Measurements from ENCODE around the gene AQP7.
"Not testable (repeated sequence)": the region's sequence is repeated elsewhere in the genome, so short reads cannot be mapped to it uniquely, and the experiment has no call there.

The AQP7 gene

GRCh38 chr9:33431420-33431819 lies 29.1 kb upstream of the AQP7 start:
- DNase-seq: no peak

GRCh38 chr9:33430942-33431341 lies 28.6 kb upstream of the AQP7 start:
- no peak for DNase-seq

DNA sequence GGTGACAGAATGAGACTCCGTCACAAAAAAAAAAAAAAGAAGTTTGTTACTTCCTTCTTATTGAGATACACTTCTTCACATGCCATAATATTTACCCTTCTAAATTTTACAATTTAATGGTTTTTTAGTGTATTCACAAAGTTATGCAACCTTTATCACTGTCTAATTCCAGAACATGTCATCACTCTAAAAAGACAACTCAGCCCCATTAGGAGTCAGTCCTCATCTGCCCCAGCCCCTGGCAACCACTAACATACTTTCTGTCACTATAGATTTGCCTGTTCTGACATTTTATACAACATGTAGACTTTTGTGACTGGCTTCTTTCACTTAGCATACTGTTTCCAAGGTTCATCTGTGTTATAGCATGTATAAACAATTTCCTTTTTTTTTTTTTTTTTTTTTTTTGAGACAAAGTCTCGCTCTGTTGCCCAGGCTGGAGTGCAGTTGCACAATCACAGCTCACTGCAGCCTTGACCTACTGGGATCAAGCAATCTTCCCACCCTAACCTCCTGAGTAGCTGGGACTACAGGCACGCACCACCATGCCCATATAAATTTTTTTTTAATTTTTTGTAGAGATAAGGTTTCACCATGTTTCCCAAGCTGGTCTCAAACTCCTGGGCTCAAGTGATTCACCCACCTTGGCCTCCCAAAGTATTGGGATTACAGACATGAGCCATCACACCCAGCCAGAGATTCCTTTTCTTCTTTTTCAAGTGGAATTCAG lies 27.1 kb upstream of the AQP7 start:
- no peak for DNase-seq

DNA sequence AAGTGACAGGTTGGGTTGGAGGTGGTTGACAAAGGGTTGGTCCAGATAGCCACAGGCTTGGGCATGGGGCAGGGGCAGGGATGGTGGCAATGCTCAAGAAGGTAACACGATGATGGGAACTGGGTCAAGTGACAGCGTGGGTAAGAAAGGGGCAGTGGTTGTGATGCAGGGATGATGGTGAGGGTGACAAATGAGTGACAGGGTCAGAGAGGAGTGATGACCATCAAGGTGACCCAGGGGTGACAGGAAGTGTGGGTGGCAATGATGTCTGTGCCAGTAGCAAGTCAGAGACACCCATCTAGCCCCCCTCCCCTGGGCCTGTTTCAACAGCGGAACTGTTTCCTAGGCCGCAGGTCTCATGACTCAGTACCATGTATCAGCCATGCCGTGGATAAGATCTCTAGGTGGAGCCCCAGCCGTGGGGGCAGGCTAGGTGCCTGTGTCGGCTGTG lies 24.5 kb upstream of the AQP7 start:
- no peak for DNase-seq

DNA sequence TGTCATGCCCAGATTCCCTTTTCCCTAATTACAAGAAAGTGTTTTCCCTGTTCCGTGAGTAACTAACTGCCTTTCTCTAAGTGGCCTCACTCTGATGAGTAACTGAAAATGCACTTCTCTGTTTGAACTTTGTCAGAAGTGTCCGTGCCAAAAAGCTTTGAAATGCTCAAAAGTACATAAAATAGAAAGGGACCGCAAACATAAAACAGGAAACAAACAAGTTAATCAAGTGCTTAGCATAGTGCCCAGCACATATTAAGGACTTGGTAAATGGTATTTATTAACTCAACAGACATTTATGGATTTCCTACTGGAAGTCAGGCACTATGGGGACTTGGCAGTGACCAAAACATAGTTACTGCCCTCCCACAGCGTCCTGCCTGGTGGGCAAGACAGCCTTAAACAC lies 22.8 kb upstream of the AQP7 start:
- no peak for DNase-seq

GRCh38 chr9:33424492-33424891 lies 22.1 kb upstream of the AQP7 start:
- DNase-seq: not testable (repeated sequence)

GRCh38 chr9:33424043-33424442 lies 21.7 kb upstream of the AQP7 start:
- not testable (repeated sequence) for DNase-seq

- DNase-seq: no peak
Measured at GRCh38 chr9:33419708-33420303, 17.4 kb upstream of the AQP7 start.

DNA sequence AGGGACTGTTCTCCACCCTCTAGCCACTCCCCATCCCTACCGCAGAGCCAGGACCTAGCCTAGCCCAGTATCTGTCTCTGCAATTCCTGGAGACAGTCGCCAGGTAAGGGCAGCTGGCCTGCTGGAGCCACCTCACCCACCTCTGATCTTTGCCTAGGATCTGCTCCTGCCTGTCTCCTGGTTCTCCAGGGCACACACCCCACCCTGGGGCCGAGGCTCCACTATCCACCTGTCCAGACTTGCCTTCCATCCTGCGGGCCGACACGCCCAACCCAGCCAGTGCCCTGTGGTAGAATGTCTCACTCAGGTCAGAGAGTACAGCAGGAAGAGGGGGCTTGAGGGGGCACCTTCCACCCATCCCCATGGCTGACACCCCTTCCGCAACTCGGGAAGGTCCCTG lies 15.7 kb upstream of the AQP7 start:
- DNase-seq: no peak

DNA sequence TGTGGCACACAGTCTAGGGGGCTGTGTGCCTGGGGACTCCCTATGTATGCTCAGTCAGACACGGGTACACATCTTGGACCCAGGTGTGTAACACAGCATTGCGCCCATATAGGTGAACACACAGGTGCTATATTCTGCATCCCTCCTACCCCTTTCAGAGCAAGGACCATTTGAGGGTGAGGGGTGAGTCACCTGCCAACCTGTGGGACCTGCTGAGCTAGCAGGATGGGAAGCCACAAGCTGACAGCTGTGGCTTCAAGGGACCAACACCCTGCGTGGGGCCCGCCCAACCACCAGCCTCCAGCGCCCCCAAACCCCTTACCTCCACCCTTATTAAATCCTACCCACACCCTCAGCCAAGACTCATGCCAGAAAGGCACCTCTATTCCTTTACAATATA lies 14.6 kb upstream of the AQP7 start:
- DNase-seq: no peak

DNA sequence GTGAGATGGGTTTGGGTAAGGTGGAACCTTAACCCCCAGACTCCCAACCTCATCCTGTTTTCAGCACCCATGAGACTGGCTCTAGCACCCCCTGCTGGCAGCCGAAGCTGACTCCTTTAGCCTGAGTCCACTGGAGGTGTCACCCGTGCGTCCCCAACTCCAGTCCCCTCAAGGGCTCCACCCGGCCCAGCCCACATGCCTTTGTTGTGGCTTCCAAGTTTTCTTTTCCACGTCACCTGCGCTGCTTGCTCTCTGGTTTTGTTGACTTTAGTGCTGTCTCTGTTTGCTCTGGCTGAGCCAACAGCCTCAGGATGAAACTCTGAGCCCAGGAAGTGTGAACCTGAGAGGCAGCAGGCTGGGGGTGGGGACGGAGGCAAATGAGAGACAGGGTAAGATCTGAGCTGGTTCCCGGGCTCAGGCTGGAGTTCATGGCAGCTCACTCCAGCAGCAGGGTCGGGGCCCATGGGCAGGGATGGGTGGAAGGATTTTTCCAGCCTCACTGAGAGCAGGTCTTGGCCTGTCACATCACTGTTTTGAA lies 13.2 kb upstream of the AQP7 start:
- DNase-seq: peak; percentile 44

- no peak for DNase-seq
Measured at GRCh38 chr9:33414889-33415500, 12.6 kb upstream of the AQP7 start.

DNA sequence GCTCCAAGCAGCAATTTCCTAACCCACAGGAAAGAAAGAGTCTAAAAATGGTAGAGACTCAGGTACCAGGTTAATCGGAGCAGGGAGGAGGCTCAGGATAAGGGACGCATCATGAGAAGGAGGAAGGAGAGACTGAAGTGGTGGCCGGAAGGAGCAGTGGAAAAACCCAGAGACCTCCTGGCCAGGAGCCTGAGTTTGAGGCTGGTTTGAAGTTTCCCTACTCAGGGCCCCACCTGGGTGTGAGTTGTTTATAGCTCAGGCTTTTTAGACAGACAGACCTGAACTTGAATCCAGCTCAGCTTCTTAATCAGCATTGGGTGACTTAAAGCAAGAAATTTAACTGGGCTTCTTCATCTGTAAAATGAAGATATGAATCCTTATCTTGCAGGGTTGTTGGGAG lies 11.9 kb upstream of the AQP7 start:
- DNase-seq: no peak

GRCh38 chr9:33408087-33408486 lies 5.7 kb upstream of the AQP7 start:
- no peak for DNase-seq

GRCh38 chr9:33407061-33407460 lies 4.7 kb upstream of the AQP7 start:
- DNase-seq: no peak

GRCh38 chr9:33404788-33405362 lies 2.5 kb upstream of the AQP7 start:
- no peak for DNase-seq

GRCh38 chr9:33403941-33404787 lies 1.8 kb upstream of the AQP7 start:
- no peak for DNase-seq

DNA sequence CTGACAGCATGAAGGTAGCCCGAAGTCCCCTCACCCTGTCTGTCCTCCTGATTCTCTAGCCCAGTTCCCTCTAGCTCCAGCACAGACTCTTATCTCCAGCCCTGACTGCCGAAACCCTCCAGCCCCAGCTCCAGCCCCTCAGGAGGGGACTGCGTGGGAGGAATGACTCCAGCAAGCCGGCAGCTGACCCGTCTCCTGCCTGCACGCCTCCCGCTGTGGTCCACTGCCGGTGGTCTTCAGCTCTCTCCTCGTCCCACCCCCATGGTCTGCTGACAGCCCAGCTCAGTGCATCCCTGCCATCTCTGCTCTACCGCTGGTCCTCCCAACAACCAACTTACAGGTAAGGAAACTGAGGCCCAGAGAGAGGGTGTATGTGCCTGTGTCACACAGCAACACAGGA lies 559 bp downstream of the AQP7 start:
- not testable (repeated sequence) for DNase-seq

DNA sequence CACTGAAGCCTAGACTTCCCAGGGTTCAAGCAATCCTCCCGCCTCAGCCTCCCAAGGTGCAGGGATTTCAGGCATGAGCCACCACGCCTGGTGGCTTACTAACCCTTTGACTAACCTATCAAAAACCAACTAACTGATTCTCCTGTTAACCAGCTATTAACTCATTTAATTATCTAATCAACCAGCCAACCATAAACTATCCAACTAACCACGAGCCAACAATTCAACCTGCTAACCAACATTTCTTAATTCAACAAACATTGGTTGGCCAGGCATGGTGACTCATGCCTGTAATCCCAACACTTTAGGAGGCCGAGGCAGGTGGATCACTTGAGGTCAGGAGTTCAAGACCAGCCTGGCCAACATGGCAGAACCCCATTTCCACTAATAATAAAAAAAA lies 3.3 kb downstream of the AQP7 start:
- DNase-seq: not testable (repeated sequence)

GRCh38 chr9:33397801-33398200 lies 4.6 kb downstream of the AQP7 start:
- DNase-seq: not testable (repeated sequence)

DNA sequence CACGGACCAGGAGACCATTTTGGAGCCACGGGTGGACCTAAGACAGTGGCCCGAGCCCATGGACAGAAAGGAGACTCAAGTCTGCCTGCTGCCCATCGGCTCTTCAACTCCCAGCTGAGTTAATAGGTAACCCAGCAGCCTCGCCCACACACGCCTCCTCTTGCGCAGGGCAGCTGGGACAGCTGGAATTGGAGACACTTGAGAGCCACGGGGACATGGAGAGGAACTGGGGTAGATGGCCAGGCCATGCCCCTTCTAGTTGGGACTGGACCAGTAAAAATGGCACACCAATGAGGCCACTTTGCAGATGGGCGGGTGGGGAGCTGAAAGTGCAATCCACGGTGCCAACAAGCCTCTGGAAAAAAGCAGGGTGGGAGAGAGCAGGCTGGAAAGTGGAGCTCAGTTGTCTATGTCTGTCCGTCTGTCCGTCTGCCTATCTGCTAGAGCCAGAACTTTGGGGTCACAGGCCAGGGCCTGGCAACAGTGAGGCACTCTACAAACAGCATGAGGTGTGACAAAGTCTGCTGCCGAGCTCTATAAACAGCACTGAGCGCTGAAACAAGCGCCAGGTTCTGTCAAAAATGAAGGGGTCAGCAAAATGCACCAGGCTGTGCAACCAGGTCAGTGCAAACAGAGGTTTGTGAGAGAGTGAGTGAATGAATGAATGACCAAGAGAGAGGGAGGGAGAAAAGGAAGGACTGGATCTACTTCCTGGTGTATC lies 7.0 kb downstream of the AQP7 start:
- DNase-seq: not testable (repeated sequence)

- DNase-seq: not testable (repeated sequence)
Measured at GRCh38 chr9:33393986-33394385, 8.4 kb downstream of the AQP7 start.
